Activated naive CD4-positive, alpha-beta T cell treated with anti-CD3 and anti-CD28 coated beads for 36 hours (primary cell): Measurements from ENCODE around the gene RNF31. TPM values are rescaled to one million over a fixed set of nuclear protein-coding genes. Genes with fewer than 3 reads are reported as not detected.

Experiments used
- CTCF ChIA-PET: fragments of 350-600 bp; sonication (Branson Sonifier 250); formaldehyde crosslinking; loops from one replicate; lab custom pipeline; 2021; ENCODE audit warnings: antibody characterized with exemption; lab: Charles Lee
- DNase-seq: peaks from one replicate; pipeline ENCODE4 v3.0.0-alpha.2; 2020
- H3K27ac Mint-ChIP-seq: one replicate; pipeline ENCODE4 v1.8.0; 2021; ENCODE audit warnings: mild to moderate bottlenecking, mixed read lengths
- H3K27me3 Mint-ChIP-seq: one replicate; pipeline ENCODE4 v1.8.0; 2021; ENCODE audit warnings: low read depth, mixed read lengths
- H3K36me3 Mint-ChIP-seq: one replicate; pipeline ENCODE4 v1.8.0; 2021; ENCODE audit warnings: low read depth, mixed read lengths
- H3K4me1 Mint-ChIP-seq: one replicate; pipeline ENCODE4 v1.8.0; 2021; ENCODE audit warnings: low read depth, mixed read lengths
- H3K4me3 Mint-ChIP-seq: one replicate; pipeline ENCODE4 v1.8.0; 2021; ENCODE audit warnings: mild to moderate bottlenecking, moderate library complexity, mixed read lengths
- H3K9me3 Mint-ChIP-seq: one replicate; pipeline ENCODE4 v1.8.0; 2021; ENCODE audit warnings: mixed read lengths
- intact Hi-C: fragments of 100-400 bp; cut with micrococcal nuclease; formaldehyde crosslinking; loops from one replicate; pipeline ENCODE4 v1.15.1; 2023
- total RNA-seq, 2 experiments: library from RNA; stranded (reverse); gene quantifications; one replicate each; pipeline ENCODE4 v1.2.3, GENCODE V29; 2021

RNF31 gene
- total RNA-seq, 2 experiments from 2014 or later: 51.1 to 53.8 TPM

GRCh38 chr14:24181371-24182077, 34.2 kb downstream of the RNF31 start:
- H3K4me1 Mint-ChIP-seq: peaks cover 4% of the 10 kb centered on the region
- no peak overlapping the region for H3K4me3 Mint-ChIP-seq
- CTCF ChIA-PET: interaction anchor here (0.6 to 0.8 kb wide), 2 partner anchors 20 to 27 kb away, joined by 3 read pairs; partner anchors contain the start of gene IRF9
- intact Hi-C loops: no loop called here
- H3K27me3 Mint-ChIP-seq: no peaks in the 10 kb centered on the region
- peak overlapping the region; percentile 30 for H3K27ac Mint-ChIP-seq
- DNase-seq: no peak
- no peaks in the 10 kb centered on the region for H3K9me3 Mint-ChIP-seq
- H3K36me3 Mint-ChIP-seq: peaks cover 23% of the 10 kb centered on the region

GRCh38 chr14:24182110-24182882, 35.0 kb downstream of the RNF31 start:
- Mint-ChIP-seq H3K27me3 (no peaks in the 10 kb centered on the region), H3K4me3 (no peak overlapping the region), H3K9me3 (no peaks in the 10 kb centered on the region), H3K36me3 (peaks cover 21% of the 10 kb centered on the region), H3K4me1 (peaks cover 11% of the 10 kb centered on the region), H3K27ac (peak overlapping the region; percentile 30)
- no peak for DNase-seq
- intact Hi-C loops: no loop called here
- CTCF ChIA-PET: interaction anchor here (0.6 to 1.3 kb wide), 2 partner anchors 21 to 150 kb away, joined by 3 to 5 read pairs; partner anchors contain the start of gene IRF9

GRCh38 chr14:24183014-24183481, 35.8 kb downstream of the RNF31 start:
- no peak overlapping the region for H3K27ac Mint-ChIP-seq

GRCh38 chr14:24184104-24184970, 37.0 kb downstream of the RNF31 start:
- Mint-ChIP-seq H3K36me3 (peaks cover 19% of the 10 kb centered on the region), H3K4me1 (peaks cover 23% of the 10 kb centered on the region), H3K4me3 (no peak overlapping the region), H3K9me3 (no peaks in the 10 kb centered on the region), H3K27me3 (no peaks in the 10 kb centered on the region), H3K27ac (no peak overlapping the region)
- no peak for DNase-seq
- intact Hi-C loops: no loop called here
- CTCF ChIA-PET: interaction anchor here (1.6 to 2.8 kb wide), 2 partner anchors 23 to 39 kb away, joined by 4 to 9 read pairs; partner anchors contain the start of gene IRF9

More at GRCh38 chr14:24183014-24183481, 35.8 kb downstream of the RNF31 start:
- Mint-ChIP-seq H3K27me3 (no peaks in the 10 kb centered on the region), H3K36me3 (peaks cover 19% of the 10 kb centered on the region), H3K9me3 (no peaks in the 10 kb centered on the region), H3K4me1 (peaks cover 17% of the 10 kb centered on the region), H3K4me3 (no peak overlapping the region)
- CTCF ChIA-PET: interaction anchor here (0.8 to 1.3 kb wide), 2 partner anchors 22 to 125 kb away, joined by 3 to 5 read pairs; partner anchors contain the start of genes CIDEB and IRF9
- DNase-seq: no peak
- intact Hi-C loops: no loop called here

GRCh38 chr14:24185026-24185425, 37.7 kb downstream of the RNF31 start:
- H3K4me3 Mint-ChIP-seq: no peak overlapping the region
- no peak overlapping the region for H3K27ac Mint-ChIP-seq
- intact Hi-C loops: no loop called here
- H3K27me3 Mint-ChIP-seq: no peaks in the 10 kb centered on the region
- H3K36me3 Mint-ChIP-seq: peaks cover 16% of the 10 kb centered on the region
- H3K9me3 Mint-ChIP-seq: no peaks in the 10 kb centered on the region
- H3K4me1 Mint-ChIP-seq: peaks cover 27% of the 10 kb centered on the region
- DNase-seq: no peak
- CTCF ChIA-PET: interaction anchor here (0.6 to 2.8 kb wide), 5 partner anchors 24 to 112 kb away, joined by 3 to 9 read pairs (median 4); partner anchors contain the start of gene IRF9

- Mint-ChIP-seq H3K27me3 (no peaks in the 10 kb centered on the region), H3K4me3 (no peak overlapping the region), H3K9me3 (no peaks in the 10 kb centered on the region), H3K4me1 (peaks cover 30% of the 10 kb centered on the region), H3K36me3 (peaks cover 19% of the 10 kb centered on the region), H3K27ac (no peak overlapping the region)
- DNase-seq: no peak
- CTCF ChIA-PET: interaction anchor here (0.6 to 2.8 kb wide), 9 partner anchors 25 to 123 kb away, joined by 3 to 9 read pairs (median 4); partner anchors contain the start of gene IRF9
- intact Hi-C loops: no loop called here
Observed at GRCh38 chr14:24185741-24186140, 38.4 kb downstream of the RNF31 start.

- CTCF ChIA-PET: interaction anchor here (0.8 to 2.8 kb wide), 7 partner anchors 26 to 123 kb away, joined by 3 to 9 read pairs (median 5); partner anchors contain the start of genes CHMP4A, IRF9 and LTB4R2
- Mint-ChIP-seq H3K9me3 (no peaks in the 10 kb centered on the region), H3K27ac (no peak overlapping the region), H3K27me3 (no peaks in the 10 kb centered on the region), H3K4me3 (peak overlapping the region; percentile 85), H3K36me3 (peaks cover 18% of the 10 kb centered on the region), H3K4me1 (peaks cover 36% of the 10 kb centered on the region)
- no peak for DNase-seq
- intact Hi-C loops: no loop called here
Observed at GRCh38 chr14:24186831-24187538, 39.7 kb downstream of the RNF31 start.

GRCh38 chr14:24187539-24187915, 40.2 kb downstream of the RNF31 start:
- intact Hi-C loops: no loop called here
- peaks cover 40% of the 10 kb centered on the region for H3K4me1 Mint-ChIP-seq
- peak overlapping the region; percentile 85 for H3K4me3 Mint-ChIP-seq
- DNase-seq: no peak
- peaks cover 19% of the 10 kb centered on the region for H3K36me3 Mint-ChIP-seq
- no peak overlapping the region for H3K27ac Mint-ChIP-seq
- no peaks in the 10 kb centered on the region for H3K27me3 Mint-ChIP-seq
- CTCF ChIA-PET: interaction anchor here (1.4 to 2.8 kb wide), 5 partner anchors 26 to 123 kb away, joined by 4 to 9 read pairs (median 5); partner anchors contain the start of genes CHMP4A, IRF9, LTB4R2 and RNF31
- no peaks in the 10 kb centered on the region for H3K9me3 Mint-ChIP-seq

GRCh38 chr14:24188251-24189058, 41.2 kb downstream of the RNF31 start, which contains the start of gene IPO4:
Gene IPO4 (minus strand): TSS chr14:24188816. CDS start chr14:24188787, 29 bp downstream.
- CTCF ChIA-PET: interaction anchor here (0.6 to 1.9 kb wide), 7 partner anchors 28 to 200 kb away, joined by 3 to 13 read pairs (median 3); partner anchors contain the start of genes DHRS4L2, IRF9, LTB4R and RNF31
- Mint-ChIP-seq H3K4me3 (peak within 1 kb of the TSS; percentile 85), H3K4me1 (peaks cover 46% of the 10 kb centered on the region), H3K27me3 (no peaks in the 10 kb centered on the region), H3K27ac (peak within 1 kb of the TSS; percentile 78), H3K9me3 (no peaks in the 10 kb centered on the region), H3K36me3 (peaks cover 21% of the 10 kb centered on the region)
- intact Hi-C loops: loop anchor here (1.0 to 2.0 kb wide), 9 partner anchors 16 to 254 kb away; partner anchors contain the start of genes CHMP4A, DCAF11, DHRS1 and GMPR2
- DNase-seq: peak; percentile 97

GRCh38 chr14:24189059-24189375, 41.7 kb downstream of the RNF31 start:
- peak overlapping the region; percentile 78 for H3K27ac Mint-ChIP-seq
- H3K27me3 Mint-ChIP-seq: no peaks in the 10 kb centered on the region
- H3K9me3 Mint-ChIP-seq: no peaks in the 10 kb centered on the region
- no peak for DNase-seq
- peak overlapping the region; percentile 85 for H3K4me3 Mint-ChIP-seq
- CTCF ChIA-PET: interaction anchor here (0.7 to 1.9 kb wide), 4 partner anchors 28 to 201 kb away, joined by 3 to 13 read pairs (median 4); partner anchors contain the start of genes DHRS4L2, IRF9, LTB4R and RNF31
- intact Hi-C loops: loop anchor here (2.0 kb wide), 1 partner anchor 254 kb away; the partner anchor contains the start of gene SDR39U1
- peaks cover 48% of the 10 kb centered on the region for H3K4me1 Mint-ChIP-seq
- H3K36me3 Mint-ChIP-seq: peaks cover 19% of the 10 kb centered on the region
